HG03139 (cell line): ENCODE results near the gene VMP1.
"Not testable (repeated sequence)": the region's sequence is repeated elsewhere in the genome, so short reads cannot be mapped to it uniquely, and the experiment has no call there.

Experiments used
- ATAC-seq: cut with Tn5 transposase; IDR thresholded peaks from one replicate; pipeline ENCODE4 v1.9.1; 2021; ENCODE audit not compliant: unreplicated experiment

VMP1 gene

DNA sequence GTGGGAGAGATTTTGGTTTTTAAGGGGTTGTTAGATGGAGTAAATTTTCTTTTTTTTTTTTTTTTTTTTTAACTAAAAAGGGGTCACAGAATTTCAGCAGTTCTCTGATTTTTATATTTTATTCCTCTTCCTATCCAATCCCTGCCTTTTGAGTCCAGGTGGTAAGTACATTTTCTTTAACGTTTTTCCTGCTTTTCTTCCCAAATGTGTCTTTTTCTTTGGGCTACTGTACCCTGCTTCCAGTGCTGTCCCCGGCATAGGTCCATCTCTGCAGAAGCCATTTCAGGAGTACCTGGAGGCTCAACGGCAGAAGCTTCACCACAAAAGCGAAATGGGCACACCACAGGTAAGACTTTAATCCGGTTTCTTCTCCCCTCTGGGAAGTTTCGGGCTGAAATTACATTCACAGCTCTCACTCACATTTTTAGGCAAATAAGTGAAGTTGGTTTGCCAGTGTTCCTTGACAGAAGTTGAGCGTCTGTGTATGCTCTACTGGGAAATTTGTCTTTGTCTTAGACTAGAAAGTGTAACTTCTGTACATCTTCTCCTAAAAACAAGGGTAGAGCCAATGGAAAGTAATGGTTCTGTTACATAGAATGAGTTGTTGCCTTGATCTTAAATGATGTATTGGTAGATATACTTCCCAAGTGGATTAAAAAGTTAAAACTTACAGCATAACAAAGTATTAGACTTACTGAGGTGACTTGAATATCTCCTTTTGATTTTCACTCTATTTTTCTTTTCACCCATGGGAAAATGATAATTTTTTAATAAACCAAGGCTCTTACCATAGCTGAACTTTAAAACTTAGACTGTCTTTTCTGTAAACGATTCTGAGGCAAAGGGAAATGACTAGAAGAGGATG, 130.8 kb downstream of the VMP1 start:
- ATAC-seq: no peak

DNA sequence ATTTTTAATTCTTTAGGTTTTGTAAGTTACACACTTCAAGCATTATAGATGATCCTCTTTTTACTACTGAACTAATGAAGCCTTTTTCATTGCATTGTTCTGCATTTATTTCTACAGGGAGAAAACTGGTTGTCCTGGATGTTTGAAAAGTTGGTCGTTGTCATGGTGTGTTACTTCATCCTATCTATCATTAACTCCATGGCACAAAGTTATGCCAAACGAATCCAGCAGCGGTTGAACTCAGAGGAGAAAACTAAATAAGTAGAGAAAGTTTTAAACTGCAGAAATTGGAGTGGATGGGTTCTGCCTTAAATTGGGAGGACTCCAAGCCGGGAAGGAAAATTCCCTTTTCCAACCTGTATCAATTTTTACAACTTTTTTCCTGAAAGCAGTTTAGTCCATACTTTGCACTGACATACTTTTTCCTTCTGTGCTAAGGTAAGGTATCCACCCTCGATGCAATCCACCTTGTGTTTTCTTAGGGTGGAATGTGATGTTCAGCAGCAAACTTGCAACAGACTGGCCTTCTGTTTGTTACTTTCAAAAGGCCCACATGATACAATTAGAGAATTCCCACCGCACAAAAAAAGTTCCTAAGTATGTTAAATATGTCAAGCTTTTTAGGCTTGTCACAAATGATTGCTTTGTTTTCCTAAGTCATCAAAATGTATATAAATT, 132.3 kb downstream of the VMP1 start:
- no peak for ATAC-seq

DNA sequence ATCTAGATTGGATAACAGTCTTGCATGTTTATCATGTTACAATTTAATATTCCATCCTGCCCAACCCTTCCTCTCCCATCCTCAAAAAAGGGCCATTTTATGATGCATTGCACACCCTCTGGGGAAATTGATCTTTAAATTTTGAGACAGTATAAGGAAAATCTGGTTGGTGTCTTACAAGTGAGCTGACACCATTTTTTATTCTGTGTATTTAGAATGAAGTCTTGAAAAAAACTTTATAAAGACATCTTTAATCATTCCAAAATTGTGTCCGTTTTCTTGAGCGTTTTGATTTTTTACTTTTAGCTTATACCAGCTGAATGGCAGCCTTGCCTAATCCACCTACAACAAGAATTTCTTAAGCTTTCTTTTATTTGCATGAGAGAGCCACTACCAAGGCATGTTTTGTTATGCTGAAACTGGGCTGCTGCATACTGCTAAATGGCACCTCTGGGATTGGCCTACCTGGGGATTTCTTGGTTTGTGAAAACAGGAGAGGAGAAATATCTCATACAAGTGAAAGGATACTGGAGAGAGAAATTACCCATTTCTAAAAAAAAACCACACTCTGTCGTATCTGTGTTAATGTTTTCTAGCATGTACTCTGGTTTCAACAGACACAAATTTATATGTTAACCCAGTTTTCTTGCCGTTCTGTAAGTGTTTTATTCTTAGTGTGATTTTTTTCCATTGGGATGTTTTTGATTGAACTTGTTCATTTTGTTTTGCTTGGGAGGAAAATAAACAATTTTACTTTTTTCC, 133.1 kb downstream of the VMP1 start:
- no peak for ATAC-seq

DNA sequence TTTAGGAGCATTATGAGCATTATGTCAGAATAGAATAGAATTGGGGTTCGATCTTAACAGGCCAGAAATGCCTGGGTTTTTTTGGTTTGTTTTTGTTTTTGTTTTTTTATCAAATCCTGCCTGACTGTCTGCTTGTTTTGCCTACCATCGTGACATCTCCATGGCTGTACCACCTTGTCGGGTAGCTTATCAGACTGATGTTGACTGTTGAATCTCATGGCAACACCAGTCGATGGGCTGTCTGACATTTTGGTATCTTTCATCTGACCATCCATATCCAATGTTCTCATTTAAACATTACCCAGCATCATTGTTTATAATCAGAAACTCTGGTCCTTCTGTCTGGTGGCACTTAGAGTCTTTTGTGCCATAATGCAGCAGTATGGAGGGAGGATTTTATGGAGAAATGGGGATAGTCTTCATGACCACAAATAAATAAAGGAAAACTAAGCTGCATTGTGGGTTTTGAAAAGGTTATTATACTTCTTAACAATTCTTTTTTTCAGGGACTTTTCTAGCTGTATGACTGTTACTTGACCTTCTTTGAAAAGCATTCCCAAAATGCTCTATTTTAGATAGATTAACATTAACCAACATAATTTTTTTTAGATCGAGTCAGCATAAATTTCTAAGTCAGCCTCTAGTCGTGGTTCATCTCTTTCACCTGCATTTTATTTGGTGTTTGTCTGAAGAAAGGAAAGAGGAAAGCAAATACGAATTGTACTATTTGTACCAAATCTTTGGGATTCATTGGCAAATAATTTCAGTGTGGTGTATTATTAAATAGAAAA, 133.8 kb downstream of the VMP1 start:
- ATAC-seq: not testable (repeated sequence)

DNA sequence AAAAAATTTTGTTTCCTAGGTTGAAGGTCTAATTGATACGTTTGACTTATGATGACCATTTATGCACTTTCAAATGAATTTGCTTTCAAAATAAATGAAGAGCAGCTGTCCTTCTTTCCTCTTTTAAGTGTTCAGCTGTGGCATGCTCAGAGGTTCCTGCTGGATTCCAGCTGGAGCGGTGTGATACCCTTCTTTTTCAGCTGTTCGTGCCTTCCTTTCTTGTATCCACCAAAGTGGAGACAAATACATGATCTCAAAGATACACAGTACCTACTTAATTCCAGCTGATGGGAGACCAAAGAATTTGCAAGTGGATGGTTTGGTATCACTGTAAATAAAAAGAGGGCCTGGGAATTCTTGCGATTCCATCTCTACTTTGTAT, 134.4 kb downstream of the VMP1 start:
- not testable (repeated sequence) for ATAC-seq

DNA sequence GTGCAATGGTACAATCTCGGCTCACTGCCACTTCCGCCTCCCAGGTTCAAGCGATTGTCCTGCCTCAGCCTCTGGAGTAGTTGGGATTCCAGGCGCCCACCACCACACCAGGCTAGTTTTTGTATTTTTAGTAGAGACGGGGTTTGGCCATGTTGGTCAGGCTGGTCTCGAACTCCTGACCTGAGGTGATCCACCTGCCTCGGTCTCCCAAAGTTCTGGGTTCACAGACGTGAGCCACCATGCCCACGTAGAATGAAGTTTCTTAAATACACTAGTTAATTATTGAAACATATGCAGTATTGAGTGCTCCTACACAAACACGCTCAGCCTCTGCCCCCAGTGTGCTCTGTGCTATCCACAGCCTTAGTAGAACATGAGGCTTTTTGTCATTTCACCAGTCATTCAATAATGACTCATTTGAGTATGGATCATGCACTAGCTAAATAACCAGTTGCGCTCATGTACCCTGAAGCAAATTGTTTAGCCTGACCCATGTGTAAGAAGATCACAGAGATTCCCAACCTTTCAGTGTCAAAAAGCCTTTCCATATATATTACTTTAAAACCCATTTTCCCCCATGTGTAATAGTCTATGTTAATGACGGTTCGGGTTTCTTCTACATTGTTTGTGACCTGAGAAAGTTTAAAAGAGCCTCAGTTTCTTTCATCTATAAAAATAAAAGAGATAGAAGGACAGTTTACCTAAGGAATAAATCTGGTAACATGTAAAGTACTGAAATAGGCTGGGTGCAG, 135.6 kb downstream of the VMP1 start:
- ATAC-seq: no peak

DNA sequence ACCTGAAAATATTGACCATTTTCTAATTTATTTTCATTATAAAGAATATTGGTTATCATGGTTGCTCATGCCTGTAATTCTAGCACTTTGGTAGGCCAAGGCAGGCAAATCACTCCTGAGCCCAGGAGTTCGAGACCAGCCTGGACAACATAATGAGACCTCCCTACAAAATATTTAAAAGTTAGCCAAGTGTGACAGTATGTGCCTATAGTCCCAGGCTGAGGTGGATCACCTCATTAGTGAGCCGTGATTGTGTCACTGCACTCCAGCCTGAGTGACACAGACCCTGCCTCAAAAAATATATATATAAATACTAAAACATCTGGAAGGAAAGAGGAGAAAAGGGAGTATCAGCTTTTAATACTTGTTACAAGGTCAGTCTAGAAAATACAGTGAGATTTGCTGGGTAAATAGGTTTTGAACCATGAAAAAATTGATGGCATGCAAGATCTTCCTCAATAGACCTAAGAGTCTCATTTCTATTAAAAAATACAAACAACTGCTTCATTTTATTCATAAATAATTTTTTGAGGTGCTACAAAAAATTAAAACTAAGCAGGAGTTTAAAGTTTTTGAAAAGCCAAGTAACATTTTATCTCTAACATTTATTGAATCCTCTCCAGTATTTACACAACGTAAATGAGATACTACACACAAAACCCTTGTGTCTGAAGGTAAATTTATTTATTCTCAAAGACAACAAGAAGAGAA, 137.6 kb downstream of the VMP1 start:
- no peak for ATAC-seq

DNA sequence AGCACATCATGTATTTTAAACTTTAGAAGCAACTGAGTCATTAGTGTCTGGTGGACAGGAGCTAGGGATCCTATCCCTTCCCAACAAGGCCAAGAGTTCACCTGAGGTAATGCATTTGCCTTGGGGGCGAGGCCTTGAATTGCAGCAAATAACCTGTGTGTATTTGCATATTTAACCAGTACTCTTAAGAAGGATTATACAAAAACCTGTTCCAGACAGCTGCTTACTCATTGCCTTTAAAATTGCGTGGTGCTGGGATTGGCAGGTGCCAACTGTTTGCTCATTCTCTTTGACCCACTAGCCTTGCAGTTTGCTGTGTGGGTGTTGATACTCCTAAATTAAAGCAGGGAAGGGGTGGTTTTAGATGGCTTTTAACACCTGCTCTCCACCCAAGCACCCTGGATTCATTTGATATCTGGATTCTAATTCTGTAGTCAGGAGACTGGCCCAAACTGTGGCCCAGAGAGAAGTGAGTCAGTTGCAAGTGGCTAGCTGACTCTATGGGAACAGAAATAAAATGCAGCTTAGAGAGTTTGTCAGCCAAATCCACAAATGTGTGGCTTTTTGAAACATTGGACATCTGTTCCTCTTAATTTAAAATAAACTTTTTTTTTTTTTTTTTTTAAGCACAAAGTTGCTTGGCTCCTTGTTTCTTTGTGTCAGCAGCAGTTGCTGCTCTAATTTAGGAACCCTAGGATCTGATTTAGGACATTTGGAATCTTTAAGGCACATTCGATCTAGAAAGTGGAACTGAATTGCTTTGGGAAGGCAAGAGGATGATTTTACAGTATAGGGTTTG, 138.3 kb downstream of the VMP1 start:
- ATAC-seq: no peak

DNA sequence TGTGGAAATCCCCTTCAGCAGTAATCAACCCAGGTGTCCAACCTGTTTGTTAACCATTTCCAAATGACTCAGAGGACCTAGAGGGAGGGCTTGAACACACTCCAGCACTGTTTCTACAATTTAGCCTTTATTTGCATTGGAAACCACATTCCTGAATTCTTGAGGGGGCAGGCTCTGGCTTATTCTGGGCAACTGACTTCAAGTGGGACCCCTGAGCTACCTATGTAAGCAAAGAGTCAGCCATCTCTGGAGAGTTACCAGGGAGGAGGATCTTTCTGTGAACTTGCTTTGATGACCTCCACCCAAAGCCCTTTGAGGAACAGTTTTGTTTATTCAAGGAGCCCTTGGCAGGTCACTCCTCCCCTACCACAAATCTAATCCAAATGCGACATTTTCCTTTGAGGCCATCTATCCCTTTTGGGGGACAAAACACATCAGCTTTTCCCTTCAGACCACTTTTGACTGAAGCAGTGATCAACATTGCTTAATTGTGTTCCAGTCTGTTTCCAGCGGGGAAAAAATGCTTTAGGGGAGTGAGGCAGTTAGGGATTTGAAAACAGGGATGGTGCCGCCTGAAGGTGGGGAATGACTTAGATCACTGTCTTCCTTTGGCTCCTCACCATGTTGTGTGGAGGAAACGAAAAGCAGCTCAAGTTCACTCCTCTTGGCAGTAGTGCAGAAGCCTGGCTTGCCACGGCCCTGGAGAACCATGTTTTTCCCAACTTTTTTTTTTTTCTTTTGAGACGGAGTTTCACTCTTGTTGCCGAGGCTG, 139.1 kb downstream of the VMP1 start:
- ATAC-seq: peak; percentile 40

DNA sequence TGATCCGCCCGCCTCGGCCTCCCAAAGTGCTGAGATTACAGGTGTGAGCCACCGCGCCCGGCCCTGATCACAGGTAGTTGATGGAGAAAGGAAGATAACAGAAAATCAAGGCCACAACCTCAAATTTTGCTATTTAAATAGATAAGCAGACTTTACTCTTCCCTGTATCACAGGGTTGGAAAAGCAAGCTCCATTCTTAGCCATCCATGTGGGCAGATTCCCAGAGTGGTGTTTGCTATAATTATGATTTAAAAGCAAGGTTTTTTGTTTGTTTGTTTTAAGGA, 140.9 kb downstream of the VMP1 start:
- no peak for ATAC-seq

DNA sequence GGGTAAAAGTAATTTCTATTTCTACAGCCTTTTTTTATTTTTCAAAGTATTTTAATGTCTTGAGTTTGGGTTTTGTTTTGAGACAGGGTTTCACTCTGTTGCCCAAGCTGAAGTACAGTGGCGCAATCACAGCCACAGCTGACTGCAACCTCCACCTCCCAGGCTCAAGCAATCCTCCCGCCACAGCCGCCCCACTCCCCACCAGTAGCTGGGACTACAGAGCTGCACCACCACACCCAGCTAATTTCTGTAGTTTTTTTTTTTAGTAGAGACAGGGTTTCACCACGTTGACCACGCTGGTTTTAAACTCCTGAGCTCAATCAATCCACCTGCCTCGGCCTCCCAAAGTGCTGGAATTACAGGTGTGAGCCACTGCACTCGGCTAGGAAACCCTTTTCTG, 141.3 kb downstream of the VMP1 start:
- ATAC-seq: no peak

DNA sequence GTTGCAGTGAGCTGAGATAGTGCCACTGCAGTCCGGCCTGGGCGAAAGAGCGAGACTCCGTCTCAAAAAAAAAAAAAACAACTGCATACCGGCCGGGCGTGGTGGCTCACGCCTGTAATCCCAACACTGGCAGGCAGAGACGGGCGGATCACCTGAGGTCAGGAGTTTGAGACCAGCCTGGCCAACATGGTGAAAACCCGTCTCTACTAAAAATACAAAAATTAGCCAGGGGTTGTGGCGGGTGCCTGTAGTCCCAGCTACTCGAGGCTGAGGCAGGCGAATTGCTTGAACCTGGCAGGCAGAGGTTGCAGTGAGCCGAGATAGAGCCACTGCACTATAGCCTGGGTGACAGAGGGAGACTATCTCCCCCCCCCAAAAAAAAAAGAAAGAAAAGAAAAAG, 142.9 kb downstream of the VMP1 start:
- not testable (repeated sequence) for ATAC-seq

DNA sequence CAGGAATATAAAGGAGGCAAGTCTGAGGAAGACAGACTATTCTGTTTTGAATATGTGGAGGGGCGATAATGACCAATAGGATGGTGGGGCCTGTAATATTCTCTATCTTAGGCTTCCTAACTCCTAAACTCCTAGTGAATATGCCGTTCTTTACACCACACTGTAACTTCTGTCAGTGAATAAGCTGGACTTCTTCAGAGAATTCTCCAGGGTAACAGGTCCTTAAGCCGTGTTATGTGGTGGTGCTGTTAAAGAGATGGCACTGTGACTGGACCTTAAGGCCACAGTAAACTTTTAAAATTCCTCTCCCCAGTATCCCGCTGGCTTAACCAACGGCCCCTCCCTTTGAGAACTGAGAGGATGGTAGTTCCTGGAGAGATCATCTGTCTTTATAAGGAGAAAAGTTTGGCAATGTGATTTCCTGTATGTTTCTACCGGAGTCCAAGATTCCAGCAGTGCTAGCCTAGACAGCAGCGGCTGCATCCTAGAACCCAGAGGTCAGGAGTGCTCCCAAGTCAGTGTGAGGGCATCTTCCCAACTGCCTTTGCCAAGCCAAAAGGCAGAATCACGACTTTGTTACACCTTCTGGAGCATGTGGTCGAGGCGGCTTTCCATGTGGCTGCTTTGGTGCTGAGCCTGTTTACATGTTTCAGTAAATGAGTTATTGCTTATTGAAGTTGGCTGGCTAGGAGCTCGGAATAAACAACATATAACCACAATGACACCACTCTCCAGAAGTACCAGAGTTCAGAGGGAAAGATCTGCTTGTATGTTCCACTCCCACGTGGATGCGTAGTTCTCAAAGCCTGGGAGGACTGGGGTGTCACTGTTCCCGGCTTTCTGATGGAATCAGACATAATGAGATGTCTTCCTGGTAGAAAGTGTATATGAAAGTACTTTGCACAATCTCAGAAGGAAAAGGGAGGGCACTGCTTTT, 144.3 kb downstream of the VMP1 start:
- ATAC-seq: no peak

DNA sequence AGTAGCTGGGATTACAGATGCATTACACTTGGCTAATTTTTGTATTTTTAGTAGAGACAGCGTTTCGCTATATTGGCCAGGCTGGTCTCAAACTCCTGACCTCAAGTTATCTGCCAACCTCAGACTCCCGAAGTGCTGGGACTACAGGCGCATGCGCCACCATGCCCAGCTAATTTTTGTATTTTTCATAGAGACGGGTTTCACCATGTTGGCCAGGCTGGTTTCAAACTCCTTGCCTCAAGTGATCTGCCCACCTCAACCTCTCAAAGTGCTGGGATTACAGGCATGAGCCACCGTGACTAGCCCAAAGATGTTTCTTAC, 145.4 kb downstream of the VMP1 start:
- ATAC-seq: not testable (repeated sequence)

DNA sequence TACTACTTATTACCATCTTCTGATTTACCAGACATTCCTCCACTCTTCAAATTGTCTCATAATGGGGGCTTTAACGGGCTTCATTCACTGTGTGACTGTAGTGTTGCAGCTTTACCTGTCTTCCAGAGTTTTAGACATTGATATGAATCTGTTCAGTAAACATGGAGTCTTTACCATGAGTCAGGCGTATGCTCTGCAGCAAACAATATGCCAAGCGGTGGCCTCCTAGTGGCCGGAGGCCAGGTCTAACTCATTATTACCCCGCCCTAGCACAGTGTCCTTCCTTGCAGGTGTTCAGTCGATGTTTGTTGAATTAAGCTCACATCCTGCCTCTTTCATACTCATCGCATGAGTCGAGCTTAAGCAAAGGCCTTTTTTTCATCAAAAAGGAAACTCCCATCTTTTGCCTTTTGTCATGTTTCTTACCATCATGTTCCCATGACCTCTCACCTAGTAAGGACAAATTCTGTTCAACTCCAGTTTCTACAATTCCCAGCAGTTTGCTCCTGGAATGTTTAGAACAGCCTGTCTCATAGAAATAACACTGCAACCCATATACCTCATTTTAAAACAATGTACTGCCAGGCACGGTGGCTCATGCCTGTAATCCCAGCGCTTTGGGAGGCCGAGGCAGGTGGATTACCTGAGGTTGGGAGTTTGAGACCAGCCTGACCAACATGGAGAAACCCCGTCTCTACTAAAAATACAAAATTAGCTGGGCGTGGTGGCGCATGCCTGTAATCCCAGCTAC, 145.9 kb downstream of the VMP1 start:
- no peak for ATAC-seq

DNA sequence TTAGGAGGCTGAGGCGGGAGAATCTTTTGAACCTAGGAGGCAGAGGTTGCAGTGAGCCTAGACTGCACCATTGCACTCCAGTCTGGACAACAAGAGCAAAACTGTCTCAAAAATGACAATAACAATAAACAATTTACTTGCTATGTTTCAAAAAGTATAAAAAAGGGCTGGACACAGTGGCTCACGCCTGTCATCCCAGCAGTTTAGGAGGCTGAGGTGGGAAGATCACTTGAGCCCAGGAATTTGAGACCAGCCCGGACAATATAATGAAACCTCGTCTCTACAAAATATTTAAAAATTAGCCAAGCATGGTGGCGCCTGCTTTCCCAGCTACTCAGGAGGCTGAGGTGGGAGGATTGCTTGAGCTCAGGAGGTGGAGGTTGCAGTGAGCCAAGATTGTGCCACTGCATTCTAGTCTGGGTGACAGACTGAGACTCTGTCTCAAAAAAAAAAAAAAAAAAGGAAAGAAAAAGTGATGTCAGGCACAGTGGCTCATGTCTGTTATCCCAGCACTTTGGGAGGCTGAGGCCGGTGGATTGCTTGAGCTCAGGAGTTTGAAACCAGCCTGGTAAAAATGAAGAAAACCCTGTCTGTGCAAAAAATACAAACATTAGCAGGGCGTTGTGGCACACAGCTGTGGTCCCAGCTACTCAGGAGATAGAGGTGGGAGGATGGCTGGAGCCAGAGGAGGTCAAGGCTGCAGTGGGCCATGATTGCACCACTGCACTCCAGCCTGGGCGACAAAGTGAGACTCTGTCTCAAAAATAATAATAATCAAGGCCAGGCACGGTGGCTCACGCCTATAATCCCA, 146.7 kb downstream of the VMP1 start:
- ATAC-seq: not testable (repeated sequence)
